DND-41 (cell line): ENCODE results near the gene THNSL1.

Source experiments
- ATAC-seq: fragments of 200-7000 bp; cut with Tn5 transposase; 3 replicates; pipeline ENCODE4 v1.9.1; 2021; ENCODE audit warnings: low read depth; ENCODE audit not compliant: insufficient read depth
- DNase-seq: peaks from one replicate; pipeline ENCODE4 v3.0.0-alpha.2; 2020
- H2AFZ ChIP-seq: 2 replicates; pipeline ENCODE4 v1.6.0; 2012; ENCODE audit warnings: low read depth, low read length
- H3K27ac ChIP-seq: 2 replicates; pipeline ENCODE4 v1.5.1; 2012; ENCODE audit warnings: low read length, inconsistent platforms
- H3K27me3 ChIP-seq: fragments of 200-600 bp; sonication (generic); 2 replicates; pipeline ENCODE4 v1.6.0; 2012; ENCODE audit warnings: low read length, mild to moderate bottlenecking, inconsistent platforms; ENCODE audit not compliant: insufficient read depth, poor library complexity
- H3K36me3 ChIP-seq: 2 replicates; pipeline ENCODE4 v1.5.1; 2012; ENCODE audit warnings: low read length, inconsistent platforms; ENCODE audit not compliant: insufficient read depth
- H3K4me1 ChIP-seq: 2 replicates; pipeline ENCODE4 v1.5.1; 2012; ENCODE audit warnings: mild to moderate bottlenecking, low read length; ENCODE audit not compliant: insufficient read depth
- H3K4me2 ChIP-seq: 2 replicates; pipeline ENCODE4 v1.6.0; 2012; ENCODE audit warnings: mild to moderate bottlenecking, moderate library complexity, low read length, inconsistent platforms; ENCODE audit not compliant: insufficient read depth
- H3K4me3 ChIP-seq, 2 experiments: fragments of 200-600 bp in 1 of 2; shearing (Covaris generic) in 1 of 2; 2 replicates each; pipeline ENCODE4 v1.5.1; 2012 to 2016; ENCODE audit warnings: inconsistent platforms in 2 of 2, low read length in 2 of 2, mild to moderate bottlenecking in 2 of 2, low read depth in 1 of 2, moderate library complexity in 1 of 2
- H3K79me2 ChIP-seq: 2 replicates; pipeline ENCODE4 v1.6.0; 2012; ENCODE audit warnings: low read length, inconsistent platforms; ENCODE audit not compliant: insufficient read depth
- H3K9ac ChIP-seq: 2 replicates; pipeline ENCODE4 v1.6.0; 2012; ENCODE audit warnings: low read depth, mild to moderate bottlenecking, inconsistent platforms, low read length, moderate library complexity
- H3K9me3 ChIP-seq: 2 replicates; pipeline ENCODE4 v1.5.1; 2012; ENCODE audit warnings: low read length, moderate library complexity, mild to moderate bottlenecking, inconsistent platforms; ENCODE audit not compliant: insufficient read depth, severe bottlenecking
- H4K20me1 ChIP-seq: 2 replicates; pipeline ENCODE4 v1.6.0; 2012; ENCODE audit warnings: low read length; ENCODE audit not compliant: insufficient read depth
- CTCF ChIP-seq: IDR thresholded peaks from 2 replicates; pipeline ENCODE4 v1.5.1; 2012; ENCODE audit warnings: borderline replicate concordance, low read length, moderate library complexity, mild to moderate bottlenecking; ENCODE audit not compliant: poor library complexity, severe bottlenecking; ENCODE audit errors: extremely low read depth
- EZH2 ChIP-seq: IDR thresholded peaks from 3 replicates; pipeline ENCODE4 v1.6.1; 2012; ENCODE audit warnings: borderline replicate concordance, low read depth, mild to moderate bottlenecking, moderate library complexity, low read length, inconsistent platforms; ENCODE audit not compliant: severe bottlenecking

THNSL1 gene

GRCh38 chr10:25061711-25062449, 45.5 kb downstream of the THNSL1 start:
- no peaks in the 10 kb centered on the region for H3K9me3 ChIP-seq
- no peak overlapping the region for H3K27ac ChIP-seq
- H3K36me3 ChIP-seq, result no peaks in the 10 kb centered on the region
- H2AFZ ChIP-seq, result no peak overlapping the region
- H3K27me3 ChIP-seq, result no peaks in the 10 kb centered on the region
- H3K4me3 ChIP-seq, result no peak overlapping the region
- no peaks in the 10 kb centered on the region for H4K20me1 ChIP-seq
- H3K4me1 ChIP-seq, result no peaks in the 10 kb centered on the region
- TF ChIP-seq CTCF (no peak), EZH2 (no peak)
- no peak for DNase-seq
- H3K79me2 ChIP-seq, result no peaks in the 10 kb centered on the region
- no peak for ATAC-seq
- no peak overlapping the region for H3K9ac ChIP-seq
- no peak overlapping the region for H3K4me2 ChIP-seq

- Histone ChIP-seq H4K20me1 (no peaks in the 10 kb centered on the region), H3K4me2 (no peak overlapping the region), H2AFZ (no peak overlapping the region), H3K9me3 (no peaks in the 10 kb centered on the region), H3K4me1 (no peaks in the 10 kb centered on the region), H3K27me3 (no peaks in the 10 kb centered on the region), H3K27ac (no peak overlapping the region), H3K79me2 (no peaks in the 10 kb centered on the region), H3K9ac (no peak overlapping the region), H3K4me3 (no peak overlapping the region), H3K36me3 (no peaks in the 10 kb centered on the region)
- no peak for DNase-seq
- ATAC-seq, result no peak
- TF ChIP-seq EZH2 (no peak), CTCF (no peak)
Observed at GRCh38 chr10:25063157-25063556, 46.7 kb downstream of the THNSL1 start.

GRCh38 chr10:25063644-25064043, 47.2 kb downstream of the THNSL1 start:
- no peak overlapping the region for H3K4me3 ChIP-seq
- H3K9me3 ChIP-seq, result no peaks in the 10 kb centered on the region
- no peaks in the 10 kb centered on the region for H3K79me2 ChIP-seq
- H3K9ac ChIP-seq, result no peak overlapping the region
- H4K20me1 ChIP-seq, result no peaks in the 10 kb centered on the region
- ATAC-seq, result no peak
- H3K4me1 ChIP-seq, result no peaks in the 10 kb centered on the region
- H3K36me3 ChIP-seq, result no peaks in the 10 kb centered on the region
- no peaks in the 10 kb centered on the region for H3K27me3 ChIP-seq
- H2AFZ ChIP-seq, result no peak overlapping the region
- no peak overlapping the region for H3K27ac ChIP-seq
- TF ChIP-seq CTCF (no peak), EZH2 (no peak)
- H3K4me2 ChIP-seq, result no peak overlapping the region
- no peak for DNase-seq
